Activated CD4-positive, alpha-beta T cell treated with anti-CD3 and anti-CD28 coated beads for 4 hours (primary cell): ENCODE data around the gene CPSF7.

ENCODE experiments used
- DNase-seq, 2 donors: peaks; one replicate each; pipeline ENCODE4 v3.0.0-alpha.2; 2020

Gene CPSF7

GRCh38 chr11:61380884-61381283, 48.9 kb downstream of the CPSF7 start:
- no peak for DNase-seq

GRCh38 chr11:61378713-61379313, 51.0 kb downstream of the CPSF7 start:
- DNase-seq, result no peak

- no peak for DNase-seq
Observed at GRCh38 chr11:61377461-61378160, 52.2 kb downstream of the CPSF7 start.

GRCh38 chr11:61375761-61376108, 54.0 kb downstream of the CPSF7 start:
- no peak for DNase-seq

- DNase-seq, result no peak
Observed at GRCh38 chr11:61372659-61373420, 56.9 kb downstream of the CPSF7 start.

- no peak for DNase-seq
Observed at GRCh38 chr11:61370349-61371005, 59.3 kb downstream of the CPSF7 start.

- DNase-seq, result no peak
Observed at GRCh38 chr11:61369372-61370348, 60.1 kb downstream of the CPSF7 start.

GRCh38 chr11:61368646-61369045, 61.1 kb downstream of the CPSF7 start:
- DNase-seq, result no peak

- DNase-seq, result no peak
Observed at GRCh38 chr11:61367406-61367805, 62.4 kb downstream of the CPSF7 start.

GRCh38 chr11:61364012-61364675, 65.6 kb downstream of the CPSF7 start:
- no peak for DNase-seq

- peak in 1 of 2 donors; percentile 23 for DNase-seq
Observed at GRCh38 chr11:61362542-61362875, 67.3 kb downstream of the CPSF7 start.

GRCh38 chr11:61361741-61362541, 67.8 kb downstream of the CPSF7 start, which contains the start of the genes CYB561A3 and TMEM138:
TSS of gene CYB561A3 (minus strand) at chr11:61361882. CDS start at chr11:61356713, 5,169 bp downstream.
TSS of gene TMEM138 (plus strand) at chr11:61362374. CDS start at chr11:61364391, 2,017 bp downstream.
- DNase-seq, result peak; percentile 82 to 83

GRCh38 chr11:61361237-61361740, 68.5 kb downstream of the CPSF7 start:
- DNase-seq, result no peak

GRCh38 chr11:61359516-61359915, 70.3 kb downstream of the CPSF7 start:
- no peak for DNase-seq

GRCh38 chr11:61358566-61358965, 71.2 kb downstream of the CPSF7 start:
- no peak for DNase-seq

GRCh38 chr11:61357894-61358239, 71.9 kb downstream of the CPSF7 start:
- no peak for DNase-seq

- DNase-seq, result no peak
Observed at GRCh38 chr11:61357233-61357893, 72.4 kb downstream of the CPSF7 start.

GRCh38 chr11:61356706-61357105, 73.1 kb downstream of the CPSF7 start:
- DNase-seq, result no peak

- DNase-seq, result no peak
Observed at GRCh38 chr11:61354208-61354607, 75.6 kb downstream of the CPSF7 start.
